ENCODE results near the gene CLEC10A.
"Not testable (repeated sequence)": the region's sequence is repeated elsewhere in the genome, so short reads cannot be mapped to it uniquely, and the experiment has no call there.

GRCh38 chr17:7088442-7088841 lies 8.4 kb upstream of the CLEC10A start:
- TF ChIP-seq, protein P1, sequence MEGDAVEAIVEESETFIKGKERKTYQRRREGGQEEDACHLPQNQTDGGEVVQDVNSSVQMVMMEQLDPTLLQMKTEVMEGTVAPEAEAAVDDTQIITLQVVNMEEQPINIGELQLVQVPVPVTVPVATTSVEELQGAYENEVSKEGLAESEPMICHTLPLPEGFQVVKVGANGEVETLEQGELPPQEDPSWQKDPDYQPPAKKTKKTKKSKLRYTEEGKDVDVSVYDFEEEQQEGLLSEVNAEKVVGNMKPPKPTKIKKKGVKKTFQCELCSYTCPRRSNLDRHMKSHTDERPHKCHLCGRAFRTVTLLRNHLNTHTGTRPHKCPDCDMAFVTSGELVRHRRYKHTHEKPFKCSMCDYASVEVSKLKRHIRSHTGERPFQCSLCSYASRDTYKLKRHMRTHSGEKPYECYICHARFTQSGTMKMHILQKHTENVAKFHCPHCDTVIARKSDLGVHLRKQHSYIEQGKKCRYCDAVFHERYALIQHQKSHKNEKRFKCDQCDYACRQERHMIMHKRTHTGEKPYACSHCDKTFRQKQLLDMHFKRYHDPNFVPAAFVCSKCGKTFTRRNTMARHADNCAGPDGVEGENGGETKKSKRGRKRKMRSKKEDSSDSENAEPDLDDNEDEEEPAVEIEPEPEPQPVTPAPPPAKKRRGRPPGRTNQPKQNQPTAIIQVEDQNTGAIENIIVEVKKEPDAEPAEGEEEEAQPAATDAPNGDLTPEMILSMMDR (IDR thresholded peaks at IDR 0.05; ENCODE audit: poor library complexity) = not testable (repeated sequence)
- not testable (repeated sequence) for TF ChIP-seq EZH2 (IDR thresholded peaks at IDR 0.05; ENCODE audit: borderline replicate concordance)

Measured in hepatocyte (in vitro differentiated cells).